GM19467 (cell line): ENCODE data around the gene PRAC2.

Experiments
- ATAC-seq: cut with Tn5 transposase; IDR thresholded peaks from one replicate; pipeline ENCODE4 v1.9.1; 2021; ENCODE audit warnings: mild to moderate bottlenecking, moderate library complexity; ENCODE audit not compliant: unreplicated experiment

The PRAC2 gene

GRCh38 chr17:48719642-48720265 lies 3.2 kb upstream of the PRAC2 start:
- no peak for ATAC-seq

GRCh38 chr17:48720266-48721008 lies 2.5 kb upstream of the PRAC2 start:
- no peak for ATAC-seq

- ATAC-seq = no peak
Observed at GRCh38 chr17:48721009-48721402, 2.0 kb upstream of the PRAC2 start.

GRCh38 chr17:48722201-48722907 lies 631 bp upstream of the PRAC2 start, which contains the start of gene PRAC1:
TSS of gene PRAC1 (minus strand) at chr17:48722518. CDS start at chr17:48722392, 126 bp downstream.
- no peak for ATAC-seq

DNA sequence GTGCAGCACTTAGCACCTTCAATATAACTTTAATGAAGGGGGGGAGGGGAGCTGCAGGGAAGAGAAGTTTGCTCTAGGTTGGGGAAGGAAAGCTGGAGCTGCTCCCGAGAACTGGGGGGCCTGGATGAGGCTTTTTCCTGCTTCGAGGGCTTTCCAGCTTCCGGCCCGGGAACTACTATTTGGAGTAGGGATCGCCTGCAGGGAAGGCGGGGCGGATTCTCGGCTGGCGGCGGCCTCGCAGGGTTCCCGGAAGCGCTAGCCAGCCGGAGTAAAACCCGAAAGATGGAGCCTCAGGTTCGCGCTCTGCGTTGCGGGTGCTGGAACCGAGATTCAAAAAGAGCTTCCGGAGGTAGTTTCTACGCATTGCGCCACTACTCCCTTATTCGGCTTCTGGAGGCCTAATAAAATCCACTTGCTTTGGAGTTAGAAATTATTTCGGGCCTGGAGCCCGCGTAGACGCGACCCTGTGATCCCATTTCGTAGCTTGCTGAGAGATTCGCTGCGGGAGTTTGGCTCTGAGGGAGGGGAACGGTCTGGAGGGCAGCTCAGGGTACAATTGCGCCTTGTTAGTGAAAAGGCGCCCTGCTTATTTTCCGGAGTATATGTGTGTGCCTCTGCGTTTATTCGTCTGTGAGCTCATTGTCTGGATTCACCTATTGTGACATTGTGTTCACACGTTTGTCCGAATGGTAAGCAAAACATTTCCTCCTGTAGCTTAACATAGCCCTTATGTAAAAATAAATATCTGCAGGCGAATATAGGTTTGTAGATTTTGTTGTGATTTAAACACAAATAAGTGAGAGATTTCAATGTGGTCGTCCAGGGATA lies 652 bp downstream of the PRAC2 start:
- ATAC-seq = no peak

DNA sequence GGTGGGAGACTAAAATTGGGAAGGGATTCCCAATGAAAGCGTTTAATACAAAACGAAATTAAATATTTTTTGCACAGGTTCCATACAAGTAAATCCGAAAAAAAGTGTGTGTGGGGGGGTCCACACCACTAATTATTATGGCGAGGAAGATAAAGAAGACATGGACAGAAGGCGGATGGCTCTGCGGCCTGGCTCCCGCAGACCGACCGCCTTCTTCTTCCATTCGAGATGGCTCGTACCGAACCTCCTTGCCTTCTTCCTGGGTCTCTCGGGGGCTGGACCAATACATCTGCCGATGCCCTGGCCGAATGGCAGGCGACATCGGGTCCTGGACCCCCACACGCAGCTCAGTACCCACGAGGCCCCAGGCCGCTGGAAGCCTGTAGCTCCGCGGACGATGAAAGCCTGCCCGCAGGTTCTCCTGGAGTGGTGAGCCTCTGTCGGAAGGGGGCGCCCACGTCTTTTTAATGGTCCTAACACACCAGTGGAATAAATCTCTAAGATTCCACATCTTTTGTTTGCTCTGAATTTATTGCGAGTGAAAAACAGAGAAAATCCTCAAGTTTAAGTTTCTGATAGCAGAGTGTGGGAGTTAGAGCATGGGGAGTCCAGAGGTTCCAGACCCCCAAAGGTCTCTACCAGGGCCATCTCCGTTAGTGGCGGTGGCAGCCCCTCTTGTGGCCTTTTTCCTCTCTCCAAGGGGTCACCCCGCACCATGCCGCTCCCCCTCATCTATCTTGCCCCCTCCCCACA lies 1.4 kb downstream of the PRAC2 start:
- no peak for ATAC-seq

DNA sequence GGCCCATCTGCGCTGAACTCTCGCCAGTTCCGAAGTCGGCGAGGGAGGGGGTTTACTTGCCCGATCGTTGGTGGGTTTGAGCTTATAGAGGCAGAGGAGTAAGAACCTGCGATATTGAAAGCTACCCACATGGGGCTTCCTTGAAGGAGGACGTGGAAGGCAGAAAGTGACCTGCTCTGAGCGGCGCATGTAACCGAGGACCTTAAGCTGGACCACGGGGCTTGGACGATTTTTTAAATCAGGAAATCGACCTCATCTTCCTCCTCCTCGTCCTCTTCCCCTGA lies 2.0 kb downstream of the PRAC2 start:
- no peak for ATAC-seq

DNA sequence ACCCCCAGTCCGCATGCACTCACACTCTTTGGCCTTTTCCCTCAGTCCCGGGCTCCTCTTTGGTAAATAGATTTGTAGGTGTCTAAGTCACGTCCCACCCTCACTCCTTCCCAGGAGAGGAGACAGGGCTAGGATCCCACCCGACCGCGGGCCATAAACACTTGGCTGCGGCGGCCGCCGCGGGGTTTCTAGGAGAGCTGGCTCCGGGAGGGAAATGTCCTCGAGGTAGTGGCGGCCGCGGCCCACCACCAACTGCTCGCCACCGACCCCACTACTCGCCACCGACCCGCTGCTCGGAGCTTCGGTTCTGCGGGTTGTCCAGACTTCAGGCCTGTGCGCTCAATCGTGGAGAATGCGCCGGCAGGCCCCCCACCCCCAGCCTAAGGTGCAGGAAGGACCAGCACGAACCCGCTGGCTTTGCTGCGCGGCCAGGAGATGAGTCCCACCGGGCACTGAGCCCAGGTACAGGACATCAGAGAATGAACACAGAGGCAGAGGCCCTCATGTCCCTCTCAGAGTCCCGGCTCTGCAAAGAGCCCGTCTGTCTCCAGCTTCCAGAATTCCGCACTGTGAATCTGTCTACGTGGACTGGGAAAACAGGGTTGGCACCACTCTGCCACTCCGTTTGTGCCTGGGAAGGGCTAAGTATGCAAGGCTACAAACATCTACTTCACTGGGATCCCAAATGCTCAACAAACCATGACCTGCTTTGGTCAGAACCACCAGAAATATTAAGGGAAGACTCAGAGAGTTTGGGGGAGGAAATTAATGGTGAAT lies 2.5 kb downstream of the PRAC2 start:
- ATAC-seq = no peak

GRCh38 chr17:48726114-48726915 lies 3.3 kb downstream of the PRAC2 start:
- no peak for ATAC-seq

GRCh38 chr17:48726916-48727286 lies 3.9 kb downstream of the PRAC2 start:
- no peak for ATAC-seq

DNA sequence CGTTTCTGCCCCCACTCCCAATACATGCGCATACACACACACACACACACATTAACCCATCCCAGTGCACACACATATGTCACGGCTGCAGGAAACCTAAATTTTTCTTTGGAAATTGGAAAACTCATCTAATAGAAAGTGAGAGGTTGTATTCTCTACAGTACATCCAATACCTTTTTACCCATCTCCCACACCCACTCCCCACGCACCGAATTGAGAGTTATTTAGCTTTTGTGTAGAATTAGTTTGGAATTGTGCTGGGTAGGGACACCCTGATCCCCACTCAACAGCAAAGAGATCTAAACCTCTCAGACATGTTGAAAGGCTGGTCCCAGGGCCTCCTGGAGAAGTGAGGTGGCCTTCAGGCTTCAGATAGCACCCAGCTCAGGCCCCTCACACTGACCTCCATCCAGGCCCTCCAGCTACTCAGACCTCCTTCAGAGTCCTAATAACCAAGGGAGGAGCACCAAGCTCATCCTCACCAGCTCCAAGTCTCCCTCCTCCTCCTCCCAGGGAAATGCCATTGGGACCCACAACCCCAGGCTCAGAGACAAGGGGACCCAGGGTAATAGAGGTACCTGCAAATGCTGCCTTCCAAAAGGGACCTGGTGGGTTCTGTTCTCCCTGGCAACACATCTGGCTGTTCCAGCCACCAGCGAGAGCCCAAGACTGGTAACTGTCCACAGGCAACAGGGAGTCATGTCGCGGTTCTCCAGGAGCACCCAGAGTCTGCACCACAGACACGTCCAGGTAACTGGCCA lies 4.6 kb downstream of the PRAC2 start:
- ATAC-seq = no peak

DNA sequence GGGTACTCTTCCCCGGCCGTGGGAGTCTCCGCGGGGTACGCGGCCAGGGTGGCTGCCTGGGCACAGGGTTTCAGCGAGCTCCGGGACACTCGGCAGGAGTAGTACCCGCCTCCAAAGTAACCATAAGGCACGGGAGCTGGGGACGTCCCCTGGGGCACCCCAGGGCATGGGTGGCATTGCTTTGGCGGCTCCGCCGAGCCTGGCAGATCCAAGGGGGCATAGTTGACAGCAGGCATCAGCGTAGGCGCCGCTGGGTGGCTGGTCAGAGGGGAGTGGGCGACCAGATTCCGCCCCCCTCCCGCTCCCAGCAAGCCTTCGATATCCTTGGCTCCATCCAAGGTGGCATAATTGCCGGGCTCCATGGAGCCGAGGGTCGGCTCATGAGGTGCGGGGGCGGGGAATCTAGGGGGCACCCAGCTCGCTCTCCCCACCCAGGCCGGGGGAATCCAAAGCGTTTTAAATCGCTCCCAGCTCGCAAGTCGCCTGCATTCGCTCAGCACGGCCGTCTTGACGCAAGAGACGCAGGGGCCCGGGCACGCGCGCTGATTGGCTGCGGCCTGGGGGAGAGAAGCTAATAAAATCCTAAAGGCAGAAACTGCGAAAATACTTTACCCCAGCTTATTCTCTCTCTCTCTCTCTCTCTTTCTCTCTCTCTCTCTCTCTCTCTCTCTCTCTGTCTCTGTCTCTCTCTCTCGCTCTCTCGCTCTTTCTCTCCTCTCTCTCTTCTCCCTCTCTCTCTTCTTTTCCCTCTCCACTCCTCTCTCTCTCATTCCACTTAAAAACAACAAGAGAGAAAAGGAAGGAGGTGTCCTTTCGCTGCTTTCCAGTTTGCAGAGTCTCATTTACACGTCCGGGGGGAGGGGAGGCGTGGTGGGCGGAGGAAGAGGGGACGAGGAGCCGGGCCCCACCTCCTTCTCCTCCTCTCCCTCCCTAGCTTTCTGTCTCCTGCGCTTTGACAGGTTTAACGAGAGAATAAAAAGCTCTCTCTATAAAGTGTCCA lies 5.5 kb downstream of the PRAC2 start, which contains the start of gene HOXB13:
HOXB13 (minus strand) TSS at position 519 of the 1,000 bp plus-strand sequence; CDS start at position 362, 157 bp downstream.
- no peak for ATAC-seq

DNA sequence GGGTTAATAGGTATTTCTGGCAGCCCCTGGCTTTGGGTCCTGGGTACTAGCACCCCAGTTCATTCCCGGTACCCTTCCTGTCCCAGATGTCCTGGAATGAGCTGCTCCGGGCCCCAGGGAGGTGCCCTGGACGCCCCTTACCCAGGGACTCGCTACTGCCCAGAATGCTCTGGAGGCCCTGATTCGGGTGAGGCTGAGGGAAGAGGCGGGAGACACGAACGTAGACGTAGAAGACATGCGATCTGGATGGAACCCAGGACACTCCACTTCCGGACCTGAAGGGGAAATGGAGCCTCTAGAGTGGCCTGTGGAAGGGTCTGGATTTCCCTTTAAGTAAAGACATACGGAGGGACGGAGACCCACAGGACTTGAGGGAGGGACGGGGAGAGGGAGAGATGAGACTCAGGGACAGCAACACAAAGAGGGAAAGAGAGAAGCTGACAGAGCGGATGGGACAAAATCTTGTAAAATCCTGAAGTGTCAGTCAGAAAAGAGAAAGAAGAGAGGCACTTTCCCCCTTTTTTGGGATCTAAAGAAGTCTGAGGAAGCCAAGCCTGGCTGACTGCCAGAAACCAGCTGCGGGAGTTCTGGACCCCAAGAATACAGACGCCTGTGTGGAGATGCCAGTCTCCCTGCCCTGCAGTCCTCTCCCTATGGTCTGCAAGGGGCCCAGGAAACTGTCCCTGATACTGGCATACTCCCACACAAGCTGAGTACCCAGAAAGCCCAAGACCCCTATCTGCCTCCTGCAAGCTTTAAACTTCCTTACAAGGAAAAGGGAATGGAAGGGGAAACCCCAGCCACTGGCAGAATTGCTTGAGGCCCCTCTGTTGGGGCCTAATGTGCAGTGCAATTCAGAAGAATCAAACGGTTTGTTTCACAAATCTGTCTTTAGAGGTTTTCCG lies 6.6 kb downstream of the PRAC2 start:
- ATAC-seq = no peak

DNA sequence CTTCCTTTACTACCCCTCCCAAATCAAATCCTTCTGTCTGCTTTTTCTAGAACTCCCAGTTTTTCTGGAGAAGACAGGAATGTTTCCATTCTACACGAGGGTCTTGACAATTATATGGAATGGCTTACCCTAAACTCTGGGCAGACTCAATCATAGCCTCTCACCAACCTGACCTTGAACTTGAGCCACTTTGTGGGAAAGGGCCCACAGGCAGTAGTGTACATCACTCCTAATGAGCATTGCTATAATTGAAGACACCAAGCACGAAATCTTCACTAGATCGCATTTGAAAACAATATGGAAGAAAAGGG lies 7.2 kb downstream of the PRAC2 start:
- ATAC-seq = no peak

GRCh38 chr17:48731355-48731754 lies 8.4 kb downstream of the PRAC2 start:
- ATAC-seq = no peak
